ENCODE results near the gene MBNL1.
A peak's percentile ranks its signal among the peaks of the same experiment; 100 is the strongest.

The MBNL1 gene

GRCh38 chr3:152299249-152299976 lies 30.7 kb downstream of the MBNL1 start:
- DNase-seq, result no peak

DNA sequence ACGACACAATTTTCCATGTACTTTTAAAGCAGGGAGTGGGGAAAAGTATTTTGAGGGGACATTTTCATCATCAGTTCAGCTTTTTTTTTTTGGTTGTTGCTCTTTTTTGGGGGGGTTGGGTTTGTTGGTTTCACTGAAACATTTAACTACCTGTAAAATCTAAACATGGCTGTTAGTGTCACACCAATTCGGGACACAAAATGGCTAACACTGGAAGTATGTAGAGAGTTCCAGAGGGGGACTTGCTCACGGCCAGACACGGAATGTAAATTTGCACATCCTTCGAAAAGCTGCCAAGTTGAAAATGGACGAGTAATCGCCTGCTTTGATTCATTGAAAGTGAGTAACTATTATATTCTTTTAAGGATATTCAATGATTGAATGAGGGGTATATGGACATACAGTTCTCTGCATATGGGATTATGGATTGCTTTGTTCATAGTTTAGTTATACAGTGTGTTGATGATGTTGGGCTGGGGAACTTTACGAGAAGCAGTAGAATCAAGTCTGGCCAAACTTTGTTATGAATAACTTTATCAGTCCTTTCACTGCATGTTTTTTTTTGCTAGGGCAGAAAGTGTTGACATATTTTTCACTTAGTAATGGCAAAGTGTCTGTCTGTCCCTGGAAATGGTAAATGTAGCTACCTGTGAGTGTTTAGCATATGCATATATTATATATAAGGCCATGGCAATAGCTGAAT lies 31.5 kb downstream of the MBNL1 start:
- DNase-seq, result no peak

- DNase-seq, result peak; percentile 48
Measured at GRCh38 chr3:152301745-152302181, 33.0 kb downstream of the MBNL1 start.

- no peak for DNase-seq
Measured at GRCh38 chr3:152302521-152303021, 33.8 kb downstream of the MBNL1 start.

DNA sequence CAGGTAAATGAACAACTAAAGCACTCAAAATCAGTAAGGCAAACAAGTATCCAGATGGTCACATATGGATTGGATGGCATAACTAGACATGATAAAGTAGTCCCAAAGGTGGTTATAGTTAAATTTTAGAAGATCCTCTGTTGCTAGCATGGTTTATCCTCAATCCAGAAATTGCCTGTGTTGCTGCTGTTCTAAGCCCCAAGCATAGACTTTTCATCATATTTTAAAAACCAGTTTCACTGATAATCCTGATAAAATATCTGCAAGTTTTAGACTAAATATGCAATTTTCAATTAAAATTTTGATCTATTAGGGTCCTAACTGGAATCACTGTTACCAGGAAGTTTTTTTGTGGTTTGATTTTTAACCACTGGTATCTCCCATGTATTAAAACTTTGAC lies 35.4 kb downstream of the MBNL1 start:
- no peak for DNase-seq

- DNase-seq, result no peak
Measured at GRCh38 chr3:152305075-152305474, 36.3 kb downstream of the MBNL1 start.

DNA sequence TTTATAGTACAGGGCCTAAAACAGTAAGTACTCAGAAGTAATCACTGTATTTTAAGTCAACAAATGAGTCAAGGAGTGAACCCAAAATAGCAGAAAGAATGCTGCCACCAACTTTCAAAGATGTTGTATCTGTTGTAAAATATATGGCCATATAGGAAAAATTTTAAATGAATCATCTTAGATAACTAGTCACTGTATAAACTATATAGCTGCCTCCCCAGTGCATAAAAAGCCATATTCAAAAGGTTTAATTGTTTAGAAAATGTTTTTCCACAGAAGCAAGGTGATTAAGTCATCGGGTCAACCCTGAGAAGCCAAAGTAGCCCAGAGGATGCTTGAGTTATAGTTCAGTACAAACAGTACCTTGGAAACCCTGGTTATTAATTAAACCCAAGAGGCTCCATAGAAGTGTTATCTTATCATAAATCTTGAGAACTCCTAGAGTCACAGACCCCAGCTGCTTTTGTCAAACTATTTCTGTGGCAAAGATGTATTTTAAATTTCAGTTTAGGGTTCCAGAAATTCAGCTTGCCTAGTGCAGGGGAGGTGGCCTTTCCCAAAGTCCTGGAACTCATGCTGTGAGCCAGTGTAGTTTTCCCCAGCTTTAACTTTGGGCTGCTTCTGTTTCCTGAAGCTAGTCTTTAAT lies 39.2 kb downstream of the MBNL1 start:
- DNase-seq, result no peak

GRCh38 chr3:152308475-152308844 lies 39.7 kb downstream of the MBNL1 start:
- DNase-seq, result no peak

DNA sequence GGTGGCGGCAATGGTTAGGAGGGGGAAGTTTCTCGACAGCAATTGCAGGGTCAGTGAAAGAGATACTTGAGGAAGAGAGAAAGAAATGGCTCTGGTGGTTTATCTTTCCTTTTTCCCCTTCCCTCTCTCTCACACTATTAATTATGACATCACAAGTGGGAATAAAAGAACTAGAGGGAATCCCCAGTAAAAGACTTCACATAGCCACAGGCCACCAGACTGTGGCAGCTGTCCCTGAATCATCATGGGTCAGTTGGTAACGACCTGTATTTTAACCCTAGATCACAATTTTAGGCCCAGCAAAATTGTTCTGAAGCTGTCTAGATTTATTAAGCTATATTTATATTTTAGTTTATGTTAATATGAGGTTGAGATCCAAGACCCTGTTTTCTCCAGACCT lies 40.3 kb downstream of the MBNL1 start:
- no peak for DNase-seq

DNA sequence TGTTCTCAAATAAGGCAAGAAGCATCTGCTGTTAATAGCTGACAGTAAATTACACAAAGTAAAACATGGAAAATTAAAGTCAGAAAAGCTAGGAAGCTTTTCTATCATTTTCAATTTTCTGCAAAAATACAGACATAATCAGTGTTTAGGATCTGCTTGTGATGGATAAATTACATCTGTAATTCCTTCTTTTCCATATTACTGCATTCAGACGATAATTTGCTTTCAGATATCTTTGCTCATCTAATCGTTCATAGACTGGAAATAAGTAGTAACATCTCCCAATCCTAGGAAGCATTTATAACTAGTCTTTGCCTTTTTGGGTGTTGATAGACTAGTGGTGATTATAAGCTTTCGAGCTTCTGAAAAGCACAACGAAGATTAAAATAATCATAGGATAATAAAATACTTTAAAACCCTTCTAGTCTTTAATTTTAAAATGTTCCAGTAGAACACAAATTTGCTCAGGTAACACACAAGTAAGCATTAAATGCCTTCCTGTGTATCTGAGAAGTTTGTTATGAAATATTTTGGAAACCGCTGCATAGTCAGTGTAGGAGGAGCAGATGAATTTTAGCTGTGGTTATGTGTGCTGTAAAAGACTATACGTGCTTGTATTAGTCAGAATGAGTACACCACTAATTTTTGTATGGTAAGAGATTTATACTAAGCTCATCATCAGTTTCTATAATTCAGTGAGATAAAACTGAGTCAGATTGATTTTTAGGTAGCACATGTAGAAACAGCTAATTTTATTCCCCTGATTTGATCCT lies 41.0 kb downstream of the MBNL1 start:
- DNase-seq, result no peak

DNA sequence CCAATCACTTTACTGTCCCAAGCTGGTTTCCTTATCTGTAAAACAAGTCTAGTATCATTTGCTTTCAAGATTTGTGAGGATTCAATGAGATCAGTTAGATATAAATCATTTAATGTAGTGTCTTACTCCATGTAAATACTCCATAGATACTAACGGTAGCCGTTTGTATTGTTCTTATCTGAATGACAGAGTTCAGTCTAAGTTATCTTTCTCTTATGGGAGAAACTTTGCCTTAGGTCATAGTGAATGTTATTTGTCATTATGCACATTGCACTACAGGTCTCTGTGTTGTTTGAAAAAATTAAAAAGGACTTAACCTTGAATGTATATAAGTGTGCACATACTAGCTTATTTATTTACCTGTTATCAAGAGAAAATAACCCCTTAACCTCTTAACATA lies 44.7 kb downstream of the MBNL1 start:
- DNase-seq, result no peak

DNA sequence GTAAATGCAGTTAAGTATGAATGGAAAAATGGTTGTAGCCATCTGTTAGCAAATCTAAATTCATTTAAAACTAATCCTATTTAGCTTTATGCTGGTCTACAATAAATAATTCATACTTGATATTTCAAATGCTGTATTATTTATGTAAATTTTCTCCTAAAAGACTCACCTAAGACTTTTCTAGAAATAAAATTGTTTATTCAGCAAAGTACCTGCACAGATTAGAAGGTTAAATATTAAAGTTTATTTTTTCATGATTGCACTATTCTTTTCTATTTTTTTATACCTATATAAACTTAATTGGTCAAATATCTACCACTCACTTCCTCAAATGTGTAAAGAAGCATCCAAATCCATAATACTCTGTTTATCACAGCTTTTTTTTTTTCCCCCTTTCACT lies 45.2 kb downstream of the MBNL1 start:
- no peak for DNase-seq

DNA sequence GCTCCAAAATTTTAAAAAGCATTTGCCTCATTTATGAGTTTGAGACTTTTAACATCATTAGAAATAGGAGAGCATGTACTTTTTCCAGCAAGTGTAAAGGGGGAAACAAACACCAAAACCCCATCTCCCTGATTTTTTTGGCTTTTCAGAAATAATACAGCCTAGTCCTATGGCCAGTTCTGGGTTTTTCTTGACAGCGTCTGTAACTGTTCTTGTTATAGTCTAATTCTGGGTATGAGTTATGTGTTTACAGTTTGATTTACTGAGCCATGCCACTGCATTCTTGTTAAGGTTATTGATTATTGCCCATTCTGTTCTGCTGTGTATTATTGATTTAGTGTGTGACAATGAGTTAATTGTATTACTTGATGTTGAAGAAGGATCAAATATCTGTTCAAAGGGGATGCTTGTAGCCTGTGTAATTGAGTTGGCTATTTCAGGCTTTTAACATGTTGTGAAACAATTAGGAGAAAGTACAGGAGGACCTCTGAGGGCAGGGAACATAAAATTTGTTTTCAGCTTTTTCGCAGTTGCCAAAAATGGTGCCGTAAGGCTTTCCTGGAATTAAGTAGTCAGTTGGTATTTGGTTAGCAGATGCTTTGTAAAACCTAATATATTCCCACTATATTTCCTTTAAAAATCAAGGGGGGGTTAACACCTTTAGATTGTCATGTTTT lies 46.1 kb downstream of the MBNL1 start:
- no peak for DNase-seq

DNA sequence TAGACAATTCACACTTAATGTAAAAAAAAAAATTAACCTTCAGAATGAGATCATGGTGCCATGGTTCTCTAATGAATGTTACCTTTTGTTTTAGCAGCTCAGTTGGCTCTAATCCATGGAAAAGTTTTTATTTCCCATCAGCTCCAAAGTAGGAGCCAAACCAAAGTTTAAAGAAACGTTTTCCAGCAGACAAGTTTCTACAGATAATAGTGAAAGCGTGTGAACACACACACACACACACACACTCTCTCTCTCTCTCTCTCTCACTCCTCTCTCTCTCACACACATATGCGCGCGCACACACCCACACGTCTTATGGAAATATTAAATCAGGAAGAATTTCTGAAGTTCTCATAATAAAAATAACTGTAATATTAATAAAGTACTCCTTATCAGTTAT lies 46.9 kb downstream of the MBNL1 start:
- no peak for DNase-seq

GRCh38 chr3:152316318-152316717 lies 47.6 kb downstream of the MBNL1 start:
- DNase-seq, result no peak

DNA sequence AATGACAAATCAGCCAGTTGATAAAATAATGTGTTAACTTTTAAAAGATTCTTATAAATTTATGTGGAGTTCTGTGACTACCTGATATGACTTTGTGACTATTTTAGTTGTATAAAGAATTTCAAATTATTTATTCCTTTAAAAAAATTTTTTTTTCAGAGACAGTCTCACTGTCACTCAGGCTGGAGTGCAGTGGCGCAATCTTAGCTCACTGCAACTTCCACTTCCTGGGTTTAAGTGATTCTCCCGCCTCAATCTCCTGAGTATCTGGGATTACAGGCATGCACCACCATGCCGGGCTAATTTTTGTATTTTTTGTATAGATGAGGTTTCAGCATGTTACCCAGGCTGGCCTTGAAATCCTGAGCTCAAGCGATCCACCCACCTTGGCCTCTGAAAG lies 48.5 kb downstream of the MBNL1 start:
- no peak for DNase-seq

DNA sequence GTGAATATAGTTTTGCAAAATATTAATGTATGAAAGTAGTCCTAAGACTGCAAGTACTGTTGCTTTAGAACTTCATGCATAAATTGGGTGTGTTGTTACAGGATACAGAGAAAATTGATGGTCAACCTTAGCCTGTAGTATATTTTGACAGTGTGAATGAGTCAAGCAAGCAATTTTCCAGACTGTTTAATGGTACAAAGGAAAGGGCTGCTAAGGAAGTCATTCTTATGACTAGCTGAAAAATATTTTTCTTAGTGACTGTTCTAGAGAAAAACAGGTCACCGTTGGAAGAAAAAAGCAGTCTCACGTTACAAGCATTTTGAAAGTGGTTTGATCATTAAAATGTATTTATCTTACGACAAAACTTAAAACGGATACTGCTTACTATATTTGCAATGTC lies 49.2 kb downstream of the MBNL1 start:
- no peak for DNase-seq

- no peak for DNase-seq
Measured at GRCh38 chr3:152318512-152318911, 49.8 kb downstream of the MBNL1 start.

DNA sequence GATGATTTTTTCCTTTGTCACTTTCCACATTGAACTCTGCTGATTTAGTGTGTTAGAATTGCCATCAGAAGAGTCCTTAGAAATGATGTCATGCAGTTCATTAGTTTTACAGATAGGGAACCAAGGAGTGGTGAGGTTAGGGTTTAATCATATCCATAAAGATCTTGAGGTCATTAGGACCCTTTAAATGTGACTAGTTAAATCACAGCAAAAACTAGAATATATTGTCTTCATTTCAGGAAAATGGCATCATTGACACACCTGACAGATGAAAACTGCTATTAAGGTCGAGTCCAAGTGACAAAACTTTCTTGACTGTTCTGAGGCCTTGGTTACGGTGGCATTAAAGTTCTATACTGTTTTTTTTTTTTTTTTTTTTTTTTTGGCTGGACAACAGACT lies 50.5 kb downstream of the MBNL1 start:
- no peak for DNase-seq

DNA sequence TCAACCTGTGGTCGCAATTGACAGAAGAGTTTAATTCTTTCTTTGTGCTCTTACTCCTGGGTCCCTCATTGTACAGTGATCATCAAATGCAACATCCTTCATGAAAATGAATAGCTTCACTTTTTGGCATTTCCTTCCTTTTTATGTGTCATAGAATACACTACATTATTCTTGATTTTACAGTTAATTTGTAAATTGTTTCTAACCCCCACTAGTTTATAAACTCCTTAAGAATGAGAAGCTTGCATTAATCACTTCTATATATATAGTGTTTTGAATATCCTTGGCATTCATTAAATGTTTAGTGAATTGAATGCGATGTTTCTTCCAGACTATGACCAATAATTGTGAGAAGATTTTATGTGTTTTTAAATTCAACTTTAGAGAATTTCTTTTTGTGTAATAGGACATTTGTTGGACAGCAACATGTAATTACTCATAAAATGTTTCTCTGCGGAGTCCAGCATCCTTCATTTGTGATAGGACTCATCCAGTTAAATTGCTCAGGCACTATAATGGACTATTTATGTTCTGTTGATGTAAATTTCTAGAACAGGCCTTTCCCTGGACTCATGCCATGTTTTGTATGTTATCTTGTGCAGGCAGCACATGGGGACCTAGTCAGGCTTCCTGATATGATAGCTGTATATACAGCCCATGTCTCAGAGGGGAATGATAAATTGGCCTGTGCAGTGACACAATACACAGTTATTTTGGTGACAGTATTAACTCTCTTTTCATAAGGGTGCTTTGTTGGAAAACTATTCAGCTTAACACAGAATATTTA lies 51.3 kb downstream of the MBNL1 start:
- peak; percentile 98 for DNase-seq

- DNase-seq, result no peak
Measured at GRCh38 chr3:152321200-152321954, 52.6 kb downstream of the MBNL1 start.

All from hematopoietic multipotent progenitor cell treated with erythropoietin and hydrocortisone succinate and interleukin-3 and kit ligand, for 6 days (in vitro differentiated cells).